H1 (cell line): ENCODE measurements around the gene TEX44. TPM values are rescaled to one million over a fixed set of nuclear protein-coding genes. Genes with fewer than 3 reads are reported as not detected.
A peak's percentile ranks its signal among the peaks of the same experiment; 100 is the strongest.

Source experiments
- CHD7 ChIP-seq: fragments of 300-600 bp; sonication (generic); IDR thresholded peaks from 2 replicates; pipeline ENCODE4 v1.7.1; 2012; ENCODE audit warnings: low read length, moderate library complexity, mild to moderate bottlenecking, inconsistent platforms; ENCODE audit not compliant: insufficient replicate concordance
- E2F6 ChIP-seq: IDR thresholded peaks from 2 replicates; pipeline ENCODE4 v1.6.1; 2012; ENCODE audit warnings: inconsistent platforms
- JUND ChIP-seq: IDR thresholded peaks from 2 replicates; pipeline ENCODE4 v1.6.1; 2011; ENCODE audit warnings: mild to moderate bottlenecking, improper control_type of control experiment, low read length
- NRF1 ChIP-seq: IDR thresholded peaks from 2 replicates; pipeline ENCODE4 v1.6.1; 2011; ENCODE audit warnings: mild to moderate bottlenecking, low read depth, low read length, improper control_type of control experiment
- RAD21 ChIP-seq, 2 experiments: IDR thresholded peaks in 1 of 2; conservative IDR thresholded peaks in 1 of 2; 2 replicates each; pipeline ENCODE4 v1.6.1; 2011; ENCODE audit warnings: low read depth in 2 of 2, low read length in 2 of 2, improper control_type of control experiment in 1 of 2, inconsistent platforms in 1 of 2, mild to moderate bottlenecking in 1 of 2, moderate library complexity in 1 of 2
- SP4 ChIP-seq: IDR thresholded peaks from 2 replicates; pipeline ENCODE4 v1.6.1; 2012; ENCODE audit warnings: low read length, inconsistent platforms
- TEAD4 ChIP-seq: IDR thresholded peaks from 2 replicates; pipeline ENCODE4 v1.6.1; 2012; ENCODE audit warnings: low read depth, low read length, inconsistent platforms, mixed read lengths
- ZNF274 ChIP-seq: IDR thresholded peaks from 2 replicates; pipeline ENCODE4 v1.7.0; 2012; ENCODE audit warnings: low read length, borderline replicate concordance; ENCODE audit errors: extremely low read depth
- polyA plus RNA-seq, 7 experiments: library from polyadenylated mRNA; depleted of rRNA in 3 of 7; stranded (reverse) in 5 of 7; unstranded in 2 of 7; fragments of >200 nt in 5 of 7; fragments of 200-250 nt in 2 of 7; gene quantifications; 1 replicate in 5 of 7; 2 replicates in 1 of 7; 4 replicates in 1 of 7; pipeline versions ENCODE4 v1.2.1 to v1.2.3, GENCODE V29; 2011 to 2013; ENCODE audit warnings: missing spikeins in 2 of 7, mixed read lengths in 2 of 7
- total RNA-seq: library from RNA; stranded (reverse); fragmentation: NEBNext Ultra II Directional; extraction: Animal tissue kit (Norgen Biotek cat#: 25700); gene quantifications from 2 replicates; pipeline ENCODE4 v1.2.1, GENCODE V29; 2021

The TEX44 gene
- total and polyA plus RNA-seq, 2 of the 8 experiments (the other 6 are each of a cell fraction or from before 2014, with no cell fraction given), result not detected

GRCh38 chr2:231601356-231602229, 8.9 kb downstream of the TEX44 start (continued):
- TF ChIP-seq CHD7 (no peak), RAD21 (IDR thresholded peaks at IDR 0.05 in 1 of 2, conservative IDR thresholded peaks at IDR 0.05 in 1 of 2; ENCODE audit: low read depth in 2 of 2, low read length in 2 of 2) (peak; percentile 70 to 79), ZNF274 (no peak), NRF1 (no peak), SP4 (no peak), E2F6 (no peak), TEAD4 (peak; percentile 69; the same call in 1 of the 2 replicates), JUND (0 out of 2 replicates have a peak, but pooled peaks have one; percentile 8)
